Measurements from ENCODE around the gene STK17B. TPM values are rescaled to one million over a fixed set of nuclear protein-coding genes. Genes with fewer than 3 reads are reported as not detected.

The STK17B gene
- total and polyA plus RNA-seq, 2 experiments from 2014 or later = 5.7 to 13.7 TPM

DNA sequence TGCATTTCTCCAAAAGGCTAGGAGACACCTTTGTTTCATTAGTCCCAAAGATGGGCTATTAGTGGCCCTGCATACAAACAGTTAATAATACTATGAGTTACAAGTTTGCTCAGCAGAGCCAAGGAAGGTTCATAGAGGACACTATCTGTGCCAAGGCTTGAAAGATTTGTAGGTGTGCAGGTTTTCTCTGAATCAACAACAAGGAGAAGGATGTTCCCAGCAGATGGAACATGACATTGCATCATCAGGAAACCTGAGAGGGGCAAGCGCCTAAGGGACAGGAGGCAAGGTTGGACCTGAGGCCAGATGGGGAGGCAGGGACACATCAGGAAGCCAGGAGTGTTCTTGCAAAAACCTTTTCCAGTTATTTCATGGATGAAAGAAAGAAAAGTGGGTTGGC is 35.4 kb upstream of the STK17B start:
- Mint-ChIP-seq H3K4me3 (no peak overlapping the region), H3K9me3 (peaks cover 3% of the 10 kb centered on the region; the same call in 1 of the 3 replicates), H3K27me3 (ENCODE audit: insufficient read depth, low read depth, poor library complexity) (no peaks in the 10 kb centered on the region), H3K36me3 (ENCODE audit: low read depth) (peaks cover 3% of the 10 kb centered on the region; the same call in 2 of the 3 replicates), H3K27ac (no peak overlapping the region; the same call in 1 of the 2 replicates), H3K4me1 (peaks cover 12% of the 10 kb centered on the region)
- no peak for TF ChIP-seq NANOG (IDR thresholded peaks at IDR 0.05; ENCODE audit: borderline replicate concordance)
- TF ChIP-seq, protein P1, sequence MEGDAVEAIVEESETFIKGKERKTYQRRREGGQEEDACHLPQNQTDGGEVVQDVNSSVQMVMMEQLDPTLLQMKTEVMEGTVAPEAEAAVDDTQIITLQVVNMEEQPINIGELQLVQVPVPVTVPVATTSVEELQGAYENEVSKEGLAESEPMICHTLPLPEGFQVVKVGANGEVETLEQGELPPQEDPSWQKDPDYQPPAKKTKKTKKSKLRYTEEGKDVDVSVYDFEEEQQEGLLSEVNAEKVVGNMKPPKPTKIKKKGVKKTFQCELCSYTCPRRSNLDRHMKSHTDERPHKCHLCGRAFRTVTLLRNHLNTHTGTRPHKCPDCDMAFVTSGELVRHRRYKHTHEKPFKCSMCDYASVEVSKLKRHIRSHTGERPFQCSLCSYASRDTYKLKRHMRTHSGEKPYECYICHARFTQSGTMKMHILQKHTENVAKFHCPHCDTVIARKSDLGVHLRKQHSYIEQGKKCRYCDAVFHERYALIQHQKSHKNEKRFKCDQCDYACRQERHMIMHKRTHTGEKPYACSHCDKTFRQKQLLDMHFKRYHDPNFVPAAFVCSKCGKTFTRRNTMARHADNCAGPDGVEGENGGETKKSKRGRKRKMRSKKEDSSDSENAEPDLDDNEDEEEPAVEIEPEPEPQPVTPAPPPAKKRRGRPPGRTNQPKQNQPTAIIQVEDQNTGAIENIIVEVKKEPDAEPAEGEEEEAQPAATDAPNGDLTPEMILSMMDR (conservative IDR thresholded peaks at IDR 0.05; ENCODE audit: low read depth in 2 of 2) = no peak
- no peak for TF ChIP-seq STAT1 (IDR thresholded peaks at IDR 0.05; ENCODE audit: unreplicated experiment)
- no peak for TF ChIP-seq ETS1 (IDR thresholded peaks at IDR 0.05)
- TF ChIP-seq, protein P2, sequence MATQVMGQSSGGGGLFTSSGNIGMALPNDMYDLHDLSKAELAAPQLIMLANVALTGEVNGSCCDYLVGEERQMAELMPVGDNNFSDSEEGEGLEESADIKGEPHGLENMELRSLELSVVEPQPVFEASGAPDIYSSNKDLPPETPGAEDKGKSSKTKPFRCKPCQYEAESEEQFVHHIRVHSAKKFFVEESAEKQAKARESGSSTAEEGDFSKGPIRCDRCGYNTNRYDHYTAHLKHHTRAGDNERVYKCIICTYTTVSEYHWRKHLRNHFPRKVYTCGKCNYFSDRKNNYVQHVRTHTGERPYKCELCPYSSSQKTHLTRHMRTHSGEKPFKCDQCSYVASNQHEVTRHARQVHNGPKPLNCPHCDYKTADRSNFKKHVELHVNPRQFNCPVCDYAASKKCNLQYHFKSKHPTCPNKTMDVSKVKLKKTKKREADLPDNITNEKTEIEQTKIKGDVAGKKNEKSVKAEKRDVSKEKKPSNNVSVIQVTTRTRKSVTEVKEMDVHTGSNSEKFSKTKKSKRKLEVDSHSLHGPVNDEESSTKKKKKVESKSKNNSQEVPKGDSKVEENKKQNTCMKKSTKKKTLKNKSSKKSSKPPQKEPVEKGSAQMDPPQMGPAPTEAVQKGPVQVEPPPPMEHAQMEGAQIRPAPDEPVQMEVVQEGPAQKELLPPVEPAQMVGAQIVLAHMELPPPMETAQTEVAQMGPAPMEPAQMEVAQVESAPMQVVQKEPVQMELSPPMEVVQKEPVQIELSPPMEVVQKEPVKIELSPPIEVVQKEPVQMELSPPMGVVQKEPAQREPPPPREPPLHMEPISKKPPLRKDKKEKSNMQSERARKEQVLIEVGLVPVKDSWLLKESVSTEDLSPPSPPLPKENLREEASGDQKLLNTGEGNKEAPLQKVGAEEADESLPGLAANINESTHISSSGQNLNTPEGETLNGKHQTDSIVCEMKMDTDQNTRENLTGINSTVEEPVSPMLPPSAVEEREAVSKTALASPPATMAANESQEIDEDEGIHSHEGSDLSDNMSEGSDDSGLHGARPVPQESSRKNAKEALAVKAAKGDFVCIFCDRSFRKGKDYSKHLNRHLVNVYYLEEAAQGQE (IDR thresholded peaks at IDR 0.05; ENCODE audit: unreplicated experiment) = no peak
- no peak for TF ChIP-seq EZH2phosphoT487 (IDR thresholded peaks at IDR 0.05; ENCODE audit: unreplicated experiment)
- TF ChIP-seq ZNF114 (CRISPR knock-in tag; IDR thresholded peaks at IDR 0.05) = no peak
- TF ChIP-seq ZNF462 (CRISPR knock-in tag; IDR thresholded peaks at IDR 0.05) = no peak
- H4K20me1 ChIP-seq (replicated peaks; ENCODE audit: insufficient read depth) = no peaks in the 10 kb centered on the region
- peaks cover 6% of the 10 kb centered on the region; the same call in 1 of the 2 replicates for H3K9me2 ChIP-seq (ENCODE audit: insufficient read depth)
- no peaks in the 10 kb centered on the region for H3F3A ChIP-seq (replicated peaks; ENCODE audit: low read depth)
- no peaks in the 10 kb centered on the region; the same call in none of the 2 replicates for H3K4me1 ChIP-seq (ENCODE audit: insufficient read depth)
- no peaks in the 10 kb centered on the region for H3K36me3 ChIP-seq (ENCODE audit: insufficient read depth)
- H2AFZ ChIP-seq = peak overlapping the region; percentile 18; the same call in 1 of the 2 replicates
- no peak overlapping the region for H3K4me2 ChIP-seq
- H3K27ac ChIP-seq (ENCODE audit: low read depth) = no peak overlapping the region
- no peak overlapping the region for H3K4me3 ChIP-seq
- H3K79me2 ChIP-seq (replicated peaks; ENCODE audit: insufficient read depth) = no peaks in the 10 kb centered on the region
- no peaks in the 10 kb centered on the region for H3K27me3 ChIP-seq (ENCODE audit: insufficient read depth)
- ATAC-seq (no peak), DNase-seq (ENCODE audit: low spot score) (peak; percentile 13)

All from GM23338 (cell line).